ENCODE results near the gene GZMB.
"Not testable (repeated sequence)": the region's sequence is repeated elsewhere in the genome, so short reads cannot be mapped to it uniquely, and the experiment has no call there.

The GZMB gene

DNA sequence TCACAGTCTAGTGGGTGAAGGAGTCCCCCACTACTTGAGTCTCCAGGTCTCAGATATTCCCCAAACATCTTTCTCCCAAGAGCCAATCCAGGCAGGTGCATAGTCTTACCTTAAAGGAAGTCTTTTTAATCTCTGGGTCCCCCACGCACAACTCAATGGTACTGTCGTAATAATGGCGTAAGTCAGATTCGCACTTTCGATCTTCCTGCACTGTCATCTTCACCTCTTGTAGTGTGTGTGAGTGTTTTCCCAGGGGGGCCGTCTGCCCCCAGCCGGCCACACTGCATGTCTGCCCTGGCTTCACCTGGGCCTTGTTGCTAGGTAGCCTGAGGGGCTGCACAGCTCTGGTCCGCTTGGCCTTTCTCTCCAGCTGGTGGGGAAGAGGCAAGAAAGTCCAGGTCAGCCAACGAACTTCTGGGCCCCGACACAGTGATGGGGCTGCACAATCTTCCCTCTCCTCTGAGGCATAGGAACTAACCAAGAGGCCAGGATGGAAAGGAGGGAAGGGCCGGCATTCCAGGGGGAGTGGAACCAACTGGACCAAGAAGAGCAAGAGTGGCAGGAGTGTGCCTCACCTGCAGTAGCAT is 2.1 kb downstream of the GZMB start:
- DNase-seq (ENCODE audit: extremely low read depth in 1 of 2, low read depth in 1 of 2): no peak

DNA sequence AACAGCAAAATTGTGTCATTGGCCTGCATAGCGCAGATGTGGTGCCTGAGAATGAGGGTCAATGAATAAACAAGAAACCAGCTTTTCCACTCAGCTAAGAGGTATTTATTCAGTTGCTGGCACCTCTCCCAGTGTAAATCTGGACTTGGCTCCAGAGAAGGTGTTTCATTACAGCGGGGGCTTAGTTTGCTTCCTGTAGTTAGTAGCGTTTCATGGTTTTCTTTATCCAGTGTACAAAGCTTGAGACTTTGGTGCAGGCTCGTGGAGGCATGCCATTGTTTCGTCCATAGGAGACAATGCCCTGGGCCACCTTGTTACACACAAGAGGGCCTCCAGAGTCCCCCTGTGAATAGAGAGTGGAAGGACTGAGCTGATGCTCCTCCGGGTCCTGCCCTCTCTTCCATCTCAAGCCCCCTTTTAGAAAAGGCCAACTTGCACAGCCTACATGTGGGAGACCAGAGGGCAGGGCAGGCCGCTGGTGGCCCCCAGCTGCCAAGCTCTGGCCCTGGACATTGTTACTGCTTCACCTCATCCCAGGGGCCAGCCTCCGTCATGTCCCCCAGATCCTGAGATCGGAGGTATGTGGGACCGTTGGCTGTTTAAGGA is 3.0 kb downstream of the GZMB start:
- DNase-seq (ENCODE audit: extremely low read depth in 1 of 2, low read depth in 1 of 2): no peak

DNA sequence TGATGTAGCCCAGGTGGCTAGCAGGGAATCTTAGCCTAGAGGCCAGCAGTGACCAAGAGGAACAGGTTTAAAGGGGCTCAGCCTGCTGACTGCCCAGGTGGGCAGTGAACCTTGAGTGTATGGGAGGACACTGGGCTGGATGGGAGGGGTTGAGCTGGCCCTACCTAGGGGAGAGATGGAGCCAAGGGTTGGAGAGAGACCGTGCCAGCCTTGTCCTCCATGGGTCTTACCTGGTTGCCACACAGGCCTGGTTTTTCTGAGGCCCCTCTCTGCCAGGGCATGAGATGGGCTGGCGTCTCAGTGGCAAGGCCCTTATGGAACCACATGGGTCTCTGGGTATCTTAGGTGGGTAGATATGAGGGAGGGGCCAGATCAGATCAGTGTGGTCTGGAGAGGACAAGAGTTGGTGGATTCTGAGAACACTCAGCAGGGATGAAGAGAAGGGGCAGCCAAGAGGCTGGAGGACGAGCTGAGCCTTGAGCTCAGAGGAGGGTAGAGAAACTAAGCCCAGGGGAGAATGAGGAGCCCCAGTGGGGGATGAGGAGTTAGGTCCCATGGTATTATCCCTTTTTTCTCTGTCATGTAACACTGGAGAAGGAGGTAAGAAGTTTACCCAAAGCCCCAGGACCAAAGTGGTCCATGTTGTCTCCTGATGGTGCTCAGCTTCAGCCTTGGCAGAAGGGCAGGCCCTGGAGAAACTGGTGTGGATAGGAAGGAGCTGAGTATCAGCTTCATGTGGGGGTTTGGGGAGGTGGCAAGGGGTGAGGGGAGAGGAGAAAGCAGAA is 3.7 kb downstream of the GZMB start:
- DNase-seq (ENCODE audit: extremely low read depth in 1 of 2, low read depth in 1 of 2): no peak

DNA sequence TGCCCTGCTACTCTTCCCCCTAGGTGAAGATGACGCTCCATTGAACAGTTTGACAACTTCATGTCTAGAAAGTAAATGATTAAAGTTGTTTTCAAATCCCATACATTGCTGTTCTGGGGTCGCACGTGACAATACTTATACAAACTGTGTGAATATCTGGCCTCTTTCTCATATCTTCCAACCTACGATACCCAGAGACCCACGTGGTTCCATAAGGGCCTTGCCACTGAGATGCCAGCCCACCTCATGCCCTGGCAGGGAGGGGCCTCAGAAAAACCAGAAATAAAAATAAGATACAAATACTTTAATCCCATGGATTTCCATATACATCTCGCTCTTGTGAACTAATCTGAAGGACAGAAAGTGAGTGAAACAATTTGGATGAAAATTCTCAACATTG is 4.5 kb downstream of the GZMB start:
- DNase-seq (ENCODE audit: extremely low read depth in 1 of 2, low read depth in 1 of 2): no peak

DNA sequence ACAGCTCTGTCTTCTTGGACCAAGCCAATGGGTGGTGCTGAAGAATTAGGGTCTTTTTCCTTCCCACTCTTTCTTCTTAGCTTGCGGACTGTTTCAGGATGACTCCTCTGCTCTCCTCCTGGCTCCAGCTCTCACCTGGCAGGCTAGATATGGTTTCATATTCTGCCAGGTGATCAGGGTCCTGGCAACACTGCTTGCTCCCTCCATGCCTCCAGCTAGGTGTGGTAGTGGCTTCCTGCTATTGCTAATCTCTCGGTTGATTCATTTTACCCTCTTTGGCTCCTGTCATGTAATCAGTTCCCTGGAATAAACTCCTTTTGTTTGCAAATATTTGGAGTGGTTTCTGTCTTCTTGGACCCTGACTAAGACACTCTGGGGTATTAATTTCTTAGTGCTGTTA is 20.2 kb downstream of the GZMB start:
- DNase-seq (ENCODE audit: extremely low read depth in 1 of 2, low read depth in 1 of 2): no peak

- DNase-seq (ENCODE audit: extremely low read depth in 1 of 2, low read depth in 1 of 2): no peak
These were observed 20.7 kb downstream of the GZMB start for GRCh38 chr14:24613241-24613640.

DNA sequence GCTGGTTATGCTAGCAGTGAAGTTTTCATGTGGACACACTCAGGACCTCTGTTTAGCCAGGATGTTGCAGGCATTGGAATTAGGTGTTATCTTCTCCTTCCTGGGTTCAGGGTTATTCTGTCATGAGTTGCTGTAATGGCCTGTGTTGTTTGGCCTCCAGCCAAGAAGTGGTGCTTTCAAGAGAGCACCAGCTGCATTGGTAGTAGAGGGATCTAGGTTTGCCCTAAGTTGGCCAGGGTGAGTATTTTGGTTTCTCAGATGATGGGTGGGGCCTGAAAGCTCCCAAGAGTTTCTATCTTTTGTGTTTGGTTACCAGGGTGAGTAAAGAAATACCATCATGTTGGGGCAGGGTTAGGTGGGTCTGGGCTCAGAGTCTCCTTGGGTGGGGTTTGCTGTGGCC is 21.8 kb downstream of the GZMB start:
- DNase-seq (ENCODE audit: extremely low read depth in 1 of 2, low read depth in 1 of 2): no peak

GRCh38 chr14:24609655-24610344 is 24.2 kb downstream of the GZMB start, which contains the start of gene GZMH:
Gene GZMH, minus strand, starts transcription at chr14:24609685. Its CDS starts 72 bp downstream, at chr14:24609613.
- DNase-seq (ENCODE audit: extremely low read depth in 1 of 2, low read depth in 1 of 2): no peak

- DNase-seq (ENCODE audit: extremely low read depth in 1 of 2, low read depth in 1 of 2): no peak
These were observed 26.1 kb downstream of the GZMB start for GRCh38 chr14:24607635-24608514.

GRCh38 chr14:24607081-24607480 is 26.9 kb downstream of the GZMB start:
- DNase-seq (ENCODE audit: extremely low read depth in 1 of 2, low read depth in 1 of 2): no peak

GRCh38 chr14:24606297-24606696 is 27.7 kb downstream of the GZMB start:
- DNase-seq (ENCODE audit: extremely low read depth in 1 of 2, low read depth in 1 of 2): no peak

- peak; percentile 11 to 38 for DNase-seq (ENCODE audit: extremely low read depth in 1 of 2, low read depth in 1 of 2)
These were observed 28.4 kb downstream of the GZMB start for GRCh38 chr14:24605435-24606190.

DNA sequence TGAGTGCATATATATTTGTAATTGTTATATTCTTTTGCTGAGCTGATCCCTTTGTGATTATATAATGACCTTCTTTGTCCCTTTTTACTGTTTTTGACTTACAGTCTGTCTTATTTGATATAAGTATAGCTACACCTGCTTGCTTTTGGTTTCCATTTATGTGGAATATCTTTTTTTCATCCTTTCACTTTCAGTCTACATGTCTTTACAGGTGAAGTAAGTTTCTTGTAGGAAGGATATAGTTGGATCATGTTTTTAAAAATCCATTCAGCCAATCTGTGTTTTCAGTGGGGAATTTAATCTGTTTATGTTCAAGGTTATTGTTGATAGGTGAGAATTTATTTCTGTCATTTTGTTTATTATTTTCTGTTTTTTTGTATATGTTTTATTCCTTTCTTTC is 36.6 kb downstream of the GZMB start:
- no peak for DNase-seq (ENCODE audit: extremely low read depth in 1 of 2, low read depth in 1 of 2)

DNA sequence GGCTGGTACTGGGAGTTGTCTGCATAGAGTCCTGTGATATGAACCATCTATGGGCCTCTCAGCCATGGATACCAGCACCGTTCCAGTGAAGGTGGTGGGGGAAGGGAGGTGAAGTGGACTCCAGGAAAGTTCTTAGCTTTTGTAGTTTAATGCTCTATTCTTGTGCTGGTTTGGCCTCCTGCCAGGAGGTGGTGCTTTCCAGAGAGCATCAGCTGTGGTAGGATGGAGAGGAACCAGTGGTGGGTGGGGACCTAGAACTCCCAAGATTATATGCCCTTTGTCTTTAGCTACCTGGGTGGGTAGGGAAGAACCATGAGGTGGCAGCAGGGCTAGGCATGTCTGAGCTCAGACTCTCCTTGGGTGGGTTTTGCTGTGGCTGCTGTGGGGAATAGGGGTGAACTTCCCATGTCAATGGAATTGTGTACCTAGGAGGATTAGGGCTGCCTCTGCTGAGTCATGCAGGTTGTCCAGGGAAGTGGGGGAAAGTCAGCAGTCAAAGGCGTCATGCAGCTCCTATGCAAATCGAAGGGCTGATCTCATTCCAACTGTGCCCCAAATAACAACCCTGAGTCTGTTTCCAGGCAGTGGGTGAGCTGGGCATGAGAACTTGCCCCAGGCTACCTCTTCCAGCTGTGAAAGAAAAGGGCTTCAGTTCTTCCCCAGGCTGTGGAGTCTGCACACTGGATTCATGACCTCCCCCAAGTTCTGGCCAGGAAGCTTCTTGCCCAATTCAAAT is 38.7 kb downstream of the GZMB start:
- DNase-seq (ENCODE audit: extremely low read depth in 1 of 2, low read depth in 1 of 2): no peak

DNA sequence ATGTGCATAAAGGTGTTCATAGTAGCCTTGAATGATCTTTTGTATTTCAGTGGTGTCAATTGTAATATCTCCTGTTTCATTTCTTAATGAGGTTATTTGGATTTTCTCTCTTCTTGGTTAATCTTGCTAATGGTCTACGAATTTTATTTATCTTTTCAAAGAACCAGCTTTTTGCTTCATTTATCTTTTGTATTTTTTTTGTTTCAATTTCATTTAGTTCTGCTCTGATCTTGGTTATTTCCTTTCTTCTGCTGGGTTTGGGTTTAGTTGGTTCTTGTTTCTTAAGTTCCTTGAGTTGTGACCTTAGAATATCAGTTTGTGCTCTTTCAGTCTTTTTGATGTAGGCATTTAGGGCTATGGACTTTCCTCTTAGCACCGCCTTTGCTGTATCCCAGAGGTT is 43.0 kb downstream of the GZMB start:
- not testable (repeated sequence) for DNase-seq (ENCODE audit: extremely low read depth in 1 of 2, low read depth in 1 of 2)

DNA sequence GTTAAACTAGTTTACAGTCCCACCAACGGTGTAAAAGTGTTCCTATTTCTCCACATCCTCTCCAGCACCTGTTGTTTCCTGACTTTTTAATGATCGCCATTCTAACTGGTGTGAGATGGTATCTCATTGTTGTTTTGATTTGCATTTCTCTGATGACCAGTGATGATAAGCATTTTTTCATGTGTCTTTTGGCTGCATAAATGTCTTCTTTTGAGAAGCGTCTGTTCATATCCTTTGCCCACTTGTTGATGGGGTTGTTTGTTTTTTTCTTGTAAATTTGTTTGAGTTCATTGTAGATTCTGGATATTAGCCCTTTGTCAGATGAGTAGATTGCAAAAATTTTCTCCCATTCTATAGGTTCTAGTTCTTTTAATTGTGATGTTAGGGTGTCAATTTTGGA is 49.6 kb downstream of the GZMB start:
- not testable (repeated sequence) for DNase-seq (ENCODE audit: extremely low read depth in 1 of 2, low read depth in 1 of 2)
